ENCODE data around the gene MCC.

- TF ChIP-seq CTCF (conservative IDR thresholded peaks at IDR 0.05 in 1 of 2, IDR thresholded peaks at IDR 0.05 in 1 of 2; ENCODE audit: extremely low read depth in 1 of 2, insufficient read depth in 1 of 2, low read depth in 1 of 2, low read length in 2 of 2) = no peak
- no peak for TF ChIP-seq EZH2 (IDR thresholded peaks at IDR 0.05; ENCODE audit: borderline replicate concordance, low read length)
Observed at GRCh38 chr5:113246361-113246870, 241.8 kb downstream of the MCC start.
